ENCODE results near the gene TFEC. TPM values are rescaled to one million over a fixed set of nuclear protein-coding genes. Genes with fewer than 3 reads are reported as not detected.

TFEC gene
- not detected for total RNA-seq (ENCODE audit: unreplicated experiment)
- long read RNA-seq: 0 reads

DNA sequence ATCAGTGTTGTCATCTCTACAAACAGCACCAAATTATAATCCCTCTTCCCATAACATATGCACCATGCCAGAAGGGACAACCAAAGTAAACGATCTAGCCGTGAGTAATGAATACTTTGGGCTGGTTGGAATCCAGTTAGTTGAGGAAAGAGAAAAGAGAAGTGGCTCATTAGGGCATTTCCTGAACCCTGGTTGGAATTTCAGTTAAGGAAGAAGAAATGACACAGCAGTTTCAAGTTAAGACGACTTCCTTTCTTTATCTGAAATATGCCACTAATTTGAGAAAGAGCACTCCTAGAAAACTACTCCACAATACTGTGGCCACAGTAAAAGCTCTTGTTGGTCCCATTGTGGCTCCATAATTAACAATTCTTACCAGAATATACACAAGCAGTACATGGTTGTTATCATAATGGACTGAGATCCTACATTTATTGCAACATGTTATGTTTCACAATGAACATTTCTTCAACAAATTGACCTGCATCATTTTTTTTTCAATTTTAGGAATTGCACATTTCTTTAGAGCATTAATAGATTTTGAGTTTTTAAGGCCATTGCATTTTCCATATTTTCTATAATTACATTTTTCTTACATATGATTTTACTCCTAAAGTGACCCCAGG, at the start of gene TFEC:
Gene TFEC (minus strand): TSS at position 113 of the 626 bp plus-strand sequence. CDS start 46,322 bp downstream, outside the sequence.
- DNase-seq: no peak

GRCh38 chr7:116075351-116076145, 45.0 kb upstream of the TFEC start:
- Mint-ChIP-seq H3K4me3 (ENCODE audit: unreplicated experiment) (no peak overlapping the region), H3K27me3 (ENCODE audit: unreplicated experiment) (no peaks in the 10 kb centered on the region), H3K9me3 (ENCODE audit: unreplicated experiment) (peaks cover 2% of the 10 kb centered on the region), H3K4me1 (ENCODE audit: low read depth, unreplicated experiment) (no peaks in the 10 kb centered on the region), H3K27ac (ENCODE audit: unreplicated experiment) (no peak overlapping the region), H3K36me3 (ENCODE audit: unreplicated experiment) (no peaks in the 10 kb centered on the region)
- no peak for TF ChIP-seq CTCF (IDR thresholded peaks at IDR 0.05; ENCODE audit: partially characterized antibody, unreplicated experiment)
- DNase-seq: no peak

More for the DNA sequence above, at the start of gene TFEC:
- Mint-ChIP-seq H3K36me3 (ENCODE audit: unreplicated experiment) (no peaks in the 10 kb centered on the region), H3K4me1 (ENCODE audit: low read depth, unreplicated experiment) (peaks cover 4% of the 10 kb centered on the region), H3K27me3 (ENCODE audit: unreplicated experiment) (peaks cover 1% of the 10 kb centered on the region), H3K27ac (ENCODE audit: unreplicated experiment) (no peak within 1 kb of the TSS), H3K9me3 (ENCODE audit: unreplicated experiment) (no peaks in the 10 kb centered on the region), H3K4me3 (ENCODE audit: unreplicated experiment) (no peak within 1 kb of the TSS)
- TF ChIP-seq CTCF (IDR thresholded peaks at IDR 0.05; ENCODE audit: partially characterized antibody, unreplicated experiment): no peak

- H3K36me3 Mint-ChIP-seq (ENCODE audit: unreplicated experiment): no peaks in the 10 kb centered on the region
- no peaks in the 10 kb centered on the region for H3K4me1 Mint-ChIP-seq (ENCODE audit: low read depth, unreplicated experiment)
- H3K4me3 Mint-ChIP-seq (ENCODE audit: unreplicated experiment): no peak overlapping the region
- no peak overlapping the region for H3K27ac Mint-ChIP-seq (ENCODE audit: unreplicated experiment)
- no peak for TF ChIP-seq CTCF (IDR thresholded peaks at IDR 0.05; ENCODE audit: partially characterized antibody, unreplicated experiment)
- H3K9me3 Mint-ChIP-seq (ENCODE audit: unreplicated experiment): no peaks in the 10 kb centered on the region
- DNase-seq: no peak
- H3K27me3 Mint-ChIP-seq (ENCODE audit: unreplicated experiment): no peaks in the 10 kb centered on the region
Observed at GRCh38 chr7:116071629-116072028, 41.1 kb upstream of the TFEC start.

DNA sequence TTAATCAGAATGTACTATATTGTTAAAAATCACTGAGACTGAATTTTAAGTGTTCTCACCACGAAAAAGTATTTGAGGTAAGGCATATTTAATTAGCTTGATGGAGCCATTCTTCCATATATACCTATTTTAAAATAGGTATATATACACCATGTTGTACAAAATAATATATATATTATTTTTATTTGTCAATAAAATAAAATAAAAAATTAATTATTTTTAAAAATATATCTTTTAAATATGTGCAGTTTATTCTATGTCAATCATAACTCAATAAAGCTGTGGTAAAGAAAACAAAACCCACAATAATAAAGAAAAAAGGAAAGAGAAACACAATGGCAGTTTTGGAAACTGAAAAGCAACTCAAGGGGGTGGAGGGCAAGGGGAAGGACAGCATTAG, 33.6 kb upstream of the TFEC start:
- TF ChIP-seq CTCF (IDR thresholded peaks at IDR 0.05; ENCODE audit: partially characterized antibody, unreplicated experiment): no peak
- H3K4me3 Mint-ChIP-seq (ENCODE audit: unreplicated experiment): no peak overlapping the region
- H3K36me3 Mint-ChIP-seq (ENCODE audit: unreplicated experiment): no peaks in the 10 kb centered on the region
- no peak for DNase-seq
- no peak overlapping the region for H3K27ac Mint-ChIP-seq (ENCODE audit: unreplicated experiment)
- no peaks in the 10 kb centered on the region for H3K9me3 Mint-ChIP-seq (ENCODE audit: unreplicated experiment)
- H3K27me3 Mint-ChIP-seq (ENCODE audit: unreplicated experiment): no peaks in the 10 kb centered on the region
- no peaks in the 10 kb centered on the region for H3K4me1 Mint-ChIP-seq (ENCODE audit: low read depth, unreplicated experiment)

GRCh38 chr7:116062666-116063065, 32.1 kb upstream of the TFEC start:
- no peak for DNase-seq
- H3K36me3 Mint-ChIP-seq (ENCODE audit: unreplicated experiment): no peaks in the 10 kb centered on the region
- no peaks in the 10 kb centered on the region for H3K9me3 Mint-ChIP-seq (ENCODE audit: unreplicated experiment)
- TF ChIP-seq CTCF (IDR thresholded peaks at IDR 0.05; ENCODE audit: partially characterized antibody, unreplicated experiment): no peak
- H3K27me3 Mint-ChIP-seq (ENCODE audit: unreplicated experiment): no peaks in the 10 kb centered on the region
- no peak overlapping the region for H3K4me3 Mint-ChIP-seq (ENCODE audit: unreplicated experiment)
- no peaks in the 10 kb centered on the region for H3K4me1 Mint-ChIP-seq (ENCODE audit: low read depth, unreplicated experiment)
- no peak overlapping the region for H3K27ac Mint-ChIP-seq (ENCODE audit: unreplicated experiment)
